B cell (primary cell): Measurements from ENCODE around the gene SMCO2. TPM values are rescaled to one million over a fixed set of nuclear protein-coding genes. Genes with fewer than 3 reads are reported as not detected.

Source experiments
- ATAC-seq: fragments of 200-7000 bp; cut with Tn5 transposase; one replicate; pipeline ENCODE4 v1.10.0; 2021; ENCODE audit warnings: low read depth, mild to moderate bottlenecking, moderate number of reproducible peaks, moderate library complexity
- CTCF ChIA-PET: fragments of 350-600 bp; sonication (Branson Sonifier 250); formaldehyde crosslinking; loops from one replicate; lab custom pipeline; 2021; ENCODE audit warnings: antibody characterized with exemption, inconsistent platforms; lab: Charles Lee
- POLR2A ChIA-PET: fragments of 350-600 bp; sonication (Branson Sonifier 250); formaldehyde crosslinking; loops from one replicate; lab custom pipeline; 2021; ENCODE audit warnings: antibody characterized with exemption; lab: Charles Lee
- DNase-seq: peaks from one replicate; pipeline ENCODE4 v3.0.0; 2013
- H2AFZ ChIP-seq: 2 replicates; pipeline ENCODE4 v1.6.1; 2012; ENCODE audit warnings: mild to moderate bottlenecking, low read depth, low read length; ENCODE audit not compliant: insufficient read depth, poor library complexity, severe bottlenecking
- H3K27ac ChIP-seq, 2 donors: 1 replicate in 1 of 2; 2 replicates in 1 of 2; pipeline ENCODE4 v1.5.1; 2012 to 2013; ENCODE audit warnings: low read length in 2 of 2, mild to moderate bottlenecking in 2 of 2, moderate library complexity in 1 of 2
- H3K27me3 ChIP-seq, 4 experiments: fragments of 200-600 bp in 1 of 4; sonication (generic) in 1 of 4; replicated peaks in 1 of 4; 1 replicate in 2 of 4; 2 replicates in 2 of 4; pipeline versions ENCODE4 v1.6.1 to v1.7.0; 2013 to 2016; ENCODE audit warnings: low read length in 3 of 4, mild to moderate bottlenecking in 2 of 4, mixed read lengths in 1 of 4, moderate library complexity in 1 of 4; ENCODE audit not compliant: insufficient read depth in 4 of 4, control insufficient read depth in 3 of 4; ENCODE audit errors: control extremely low read depth in 1 of 4
- H3K36me3 ChIP-seq, 2 experiments: replicated peaks in 1 of 2; 1 replicate in 1 of 2; 2 replicates in 1 of 2; pipeline versions ENCODE4 v1.6.1 to v1.7.1; 2013; ENCODE audit warnings: low read length in 1 of 2; ENCODE audit not compliant: insufficient read depth in 2 of 2, control insufficient read depth in 1 of 2; ENCODE audit errors: control extremely low read depth in 1 of 2, extremely low read depth in 1 of 2
- H3K4me1 ChIP-seq, 2 donors: fragments of 200-600 bp in 1 of 2; sonication (generic) in 1 of 2; 1 replicate in 1 of 2; 2 replicates in 1 of 2; pipeline versions ENCODE4 v1.5.1 to v1.6.1; 2013 to 2017; ENCODE audit warnings: low read length in 2 of 2; ENCODE audit not compliant: control insufficient read depth in 2 of 2, insufficient read depth in 2 of 2
- H3K4me2 ChIP-seq: replicated peaks from 2 replicates; pipeline ENCODE3; 2012; ENCODE audit warnings: mild to moderate bottlenecking, low read depth, low read length; ENCODE audit not compliant: poor library complexity, severe bottlenecking
- H3K4me3 ChIP-seq, 5 experiments: fragments of 200-600 bp in 1 of 5; sonication (generic) in 1 of 5; 1 replicate in 3 of 5; 2 replicates in 2 of 5; pipeline versions ENCODE4 v1.5.1 to v1.7.0; 2011 to 2016; ENCODE audit warnings: low read length in 4 of 5, mild to moderate bottlenecking in 4 of 5, low read depth in 2 of 5, control low read depth in 1 of 5, moderate library complexity in 1 of 5; ENCODE audit not compliant: insufficient read depth in 1 of 5; ENCODE audit errors: control extremely low read depth in 1 of 5, extremely low read depth in 1 of 5
- H3K79me2 ChIP-seq: fragments of 200-600 bp; sonication (generic); one replicate; pipeline ENCODE4 v1.6.0; 2016; ENCODE audit warnings: low read length; ENCODE audit not compliant: control insufficient read depth, insufficient read depth
- H3K9ac ChIP-seq: fragments of 200-600 bp; sonication (generic); 2 replicates; pipeline ENCODE4 v1.6.1; 2017; ENCODE audit warnings: mild to moderate bottlenecking, low read length, moderate library complexity
- H3K9me3 ChIP-seq, 3 donors: one replicate each; pipeline versions ENCODE4 v1.6.1 to v1.7.1; 2013; ENCODE audit warnings: low read length in 2 of 3; ENCODE audit not compliant: control insufficient read depth in 2 of 3, insufficient read depth in 1 of 3; ENCODE audit errors: control extremely low read depth in 1 of 3
- H4K20me1 ChIP-seq: 2 replicates; pipeline ENCODE4 v1.6.0; 2012; ENCODE audit warnings: mild to moderate bottlenecking, low read length; ENCODE audit not compliant: insufficient read depth, control insufficient read depth, poor library complexity, severe bottlenecking
- H3K27ac Mint-ChIP-seq: one replicate; pipeline ENCODE4 v1.8.0; 2021; ENCODE audit warnings: mixed read lengths
- H3K27me3 Mint-ChIP-seq: one replicate; pipeline ENCODE4 v1.8.0; 2021; ENCODE audit warnings: mixed read lengths
- H3K4me1 Mint-ChIP-seq: one replicate; pipeline ENCODE4 v1.8.0; 2021; ENCODE audit warnings: mixed read lengths
- H3K4me3 Mint-ChIP-seq: one replicate; pipeline ENCODE4 v1.8.0; 2021; ENCODE audit warnings: mixed read lengths
- H3K9me3 Mint-ChIP-seq: one replicate; pipeline ENCODE4 v1.8.0; 2022; ENCODE audit warnings: mixed read lengths; ENCODE audit not compliant: insufficient read depth
- CTCF ChIP-seq: fragments of 200-600 bp; IDR thresholded peaks from one replicate; pipeline ENCODE4 v1.8.0; 2022; ENCODE audit warnings: antibody characterized with exemption, mild to moderate bottlenecking
- EZH2 ChIP-seq: IDR thresholded peaks from 2 replicates; pipeline ENCODE4 v1.6.1; 2012; ENCODE audit warnings: borderline replicate concordance, low read depth, mild to moderate bottlenecking, moderate library complexity, low read length; ENCODE audit not compliant: insufficient read depth, poor library complexity, severe bottlenecking
- WGBS: methylation state at CpG from one replicate; pipeline ENCODE4 v1.1.5; 2013; ENCODE audit warnings: missing lambda C conversion rate; ENCODE audit not compliant: insufficient coverage; 5-methylcytosine and 5-hydroxymethylcytosine counted together
- intact Hi-C: fragments of 100-400 bp; cut with micrococcal nuclease; formaldehyde crosslinking; loops from one replicate; pipeline ENCODE4 v1.10.0; 2022
- polyA plus RNA-seq: library from polyadenylated mRNA; depleted of rRNA; stranded (reverse); fragments of >200 nt; gene quantifications from 2 replicates; pipeline ENCODE4 v1.2.3, GENCODE V29; 2012
- total RNA-seq, 2 donors: library from RNA; stranded (reverse); fragments of 120-200 nt in 1 of 2; gene quantifications; 1 replicate in 1 of 2; 2 replicates in 1 of 2; pipeline versions ENCODE4 v1.2.3 to v1.2.4, GENCODE V29; 2013 to 2022

The SMCO2 gene
- total and polyA plus RNA-seq, 2 donors (not counting 1 experiment from before 2014, with no cell fraction given), result 0.15 TPM; not detected in 1

GRCh38 chr12:27455589-27455988 is 9.1 kb downstream of the SMCO2 start:
- H3K27me3 ChIP-seq, result peaks cover 0 to 8% (median 2%) of the 10 kb centered on the region in 4 experiments
- DNase-seq (no peak), ATAC-seq (no peak)
- H2AFZ ChIP-seq, result no peak overlapping the region
- H3K27ac ChIP-seq, result no peak overlapping the region
- no peak overlapping the region for H3K4me3 ChIP-seq
- Mint-ChIP-seq H3K4me1 (no peaks in the 10 kb centered on the region), H3K4me3 (no peak overlapping the region), H3K27me3 (peaks cover 12% of the 10 kb centered on the region), H3K27ac (no peak overlapping the region), H3K9me3 (peaks cover 3% of the 10 kb centered on the region)
- TF ChIP-seq CTCF (no peak), EZH2 (no peak)
- CTCF ChIA-PET, result interaction anchor here (1.4 kb wide), 1 partner anchor 21 kb away, joined by 5 read pairs; no protein-coding TSS in a partner anchor
- no peaks in the 10 kb centered on the region for H3K9me3 ChIP-seq
- H3K9ac ChIP-seq, result no peak overlapping the region
- intact Hi-C loops, result no loop called here
- H3K4me2 ChIP-seq, result no peak overlapping the region
- no peaks in the 10 kb centered on the region for H3K79me2 ChIP-seq
- no peaks in the 10 kb centered on the region for H3K4me1 ChIP-seq
- no peaks in the 10 kb centered on the region for H4K20me1 ChIP-seq
- 93% methylated on average over 2 of the region's 3 CpGs for WGBS
- no peaks in the 10 kb centered on the region for H3K36me3 ChIP-seq
- POLR2A ChIA-PET, result no interaction called here

- no CpG with 5 or more reads among the region's 3 CpGs for WGBS
- H3K4me2 ChIP-seq, result no peak overlapping the region
- peaks cover 0 to 8% (median 2%) of the 10 kb centered on the region in 4 experiments for H3K27me3 ChIP-seq
- DNase-seq (no peak), ATAC-seq (no peak)
- peaks cover 3% of the 10 kb centered on the region for H3K9me3 Mint-ChIP-seq
- ChIA-PET CTCF (no interaction called here), POLR2A (no interaction called here)
- no peak overlapping the region for H3K9ac ChIP-seq
- H4K20me1 ChIP-seq, result no peaks in the 10 kb centered on the region
- no peak overlapping the region for H3K4me3 ChIP-seq
- no peak overlapping the region for H3K4me3 Mint-ChIP-seq
- peaks cover 2% of the 10 kb centered on the region for H3K4me1 Mint-ChIP-seq
- no peaks in the 10 kb centered on the region for H3K79me2 ChIP-seq
- intact Hi-C loops, result no loop called here
- no peak for TF ChIP-seq CTCF
- no peak for TF ChIP-seq EZH2
- no peaks in the 10 kb centered on the region for H3K4me1 ChIP-seq
- no peak overlapping the region for H3K27ac ChIP-seq
- peaks cover 14% of the 10 kb centered on the region for H3K27me3 Mint-ChIP-seq
- H3K27ac Mint-ChIP-seq, result no peak overlapping the region
- H2AFZ ChIP-seq, result no peak overlapping the region
- no peaks in the 10 kb centered on the region for H3K9me3 ChIP-seq
- H3K36me3 ChIP-seq, result no peaks in the 10 kb centered on the region
Observed at GRCh38 chr12:27456618-27457017, 10.1 kb downstream of the SMCO2 start.
